ENCODE results near the gene SPATS2L. TPM values are rescaled to one million over a fixed set of nuclear protein-coding genes. Genes with fewer than 3 reads are reported as not detected.
"Not testable (repeated sequence)": the region's sequence is repeated elsewhere in the genome, so short reads cannot be mapped to it uniquely, and the experiment has no call there.

The SPATS2L gene
- total RNA-seq, 6 donors from 2014 or later: 57.6 to 127 (median 80.4) TPM

DNA sequence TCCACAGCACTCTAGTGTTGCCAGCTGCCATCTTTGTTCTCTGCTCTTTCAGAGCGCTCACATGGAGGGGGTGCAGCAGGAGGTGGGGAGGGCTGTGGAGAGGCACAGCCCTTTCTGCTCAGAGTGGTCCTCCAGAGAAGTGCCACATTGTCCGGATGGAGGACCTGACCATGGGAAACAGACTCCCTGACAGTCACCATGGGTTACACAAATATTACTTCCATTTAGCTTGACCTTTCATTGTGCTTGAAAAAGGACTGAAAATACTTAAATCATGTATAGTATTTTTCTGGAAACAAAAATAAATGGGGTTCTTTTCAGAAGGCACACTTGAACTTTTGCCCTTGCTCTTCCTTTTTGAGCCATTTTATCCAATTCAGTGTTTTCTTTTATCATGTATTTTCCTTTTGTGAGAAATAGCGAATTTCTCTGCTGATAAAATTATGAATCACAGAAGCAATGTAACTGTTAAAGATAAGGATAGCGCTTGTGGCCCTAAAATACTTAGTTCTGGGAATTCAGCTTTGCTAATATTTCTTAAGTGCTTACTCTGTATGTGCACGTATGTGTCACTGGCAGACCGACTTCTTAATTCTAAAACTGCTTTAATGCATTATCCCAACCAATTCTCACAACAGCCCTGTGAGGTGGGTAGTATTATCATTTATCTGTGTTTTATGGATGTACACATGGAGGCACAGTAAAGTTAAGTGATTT is 34.2 kb downstream of the SPATS2L start:
- H3K27ac ChIP-seq: peak overlapping the region in 1 of 4 donors; percentile 54
- H3K36me3 ChIP-seq: no peaks in the 10 kb centered on the region
- peaks cover 23 to 48% (median 30%) of the 10 kb centered on the region in 4 donors for H3K4me1 ChIP-seq
- TF ChIP-seq EP300 (IDR thresholded peaks at IDR 0.05) (no peak), POLR2A (IDR thresholded peaks at IDR 0.05) (no peak), POLR2AphosphoS5 (IDR thresholded peaks at IDR 0.05) (no peak)
- TF ChIP-seq, protein P1, sequence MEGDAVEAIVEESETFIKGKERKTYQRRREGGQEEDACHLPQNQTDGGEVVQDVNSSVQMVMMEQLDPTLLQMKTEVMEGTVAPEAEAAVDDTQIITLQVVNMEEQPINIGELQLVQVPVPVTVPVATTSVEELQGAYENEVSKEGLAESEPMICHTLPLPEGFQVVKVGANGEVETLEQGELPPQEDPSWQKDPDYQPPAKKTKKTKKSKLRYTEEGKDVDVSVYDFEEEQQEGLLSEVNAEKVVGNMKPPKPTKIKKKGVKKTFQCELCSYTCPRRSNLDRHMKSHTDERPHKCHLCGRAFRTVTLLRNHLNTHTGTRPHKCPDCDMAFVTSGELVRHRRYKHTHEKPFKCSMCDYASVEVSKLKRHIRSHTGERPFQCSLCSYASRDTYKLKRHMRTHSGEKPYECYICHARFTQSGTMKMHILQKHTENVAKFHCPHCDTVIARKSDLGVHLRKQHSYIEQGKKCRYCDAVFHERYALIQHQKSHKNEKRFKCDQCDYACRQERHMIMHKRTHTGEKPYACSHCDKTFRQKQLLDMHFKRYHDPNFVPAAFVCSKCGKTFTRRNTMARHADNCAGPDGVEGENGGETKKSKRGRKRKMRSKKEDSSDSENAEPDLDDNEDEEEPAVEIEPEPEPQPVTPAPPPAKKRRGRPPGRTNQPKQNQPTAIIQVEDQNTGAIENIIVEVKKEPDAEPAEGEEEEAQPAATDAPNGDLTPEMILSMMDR (IDR thresholded peaks at IDR 0.05): no peak
- DNase-seq (no peak), ATAC-seq (ENCODE audit: low FRiP score in 2 of 2) (no peak)
- H3K27me3 ChIP-seq: no peaks in the 10 kb centered on the region
- WGBS, 2 donors: 79 to 91% methylated on average over 6 of the region's 6 CpGs
- H3K4me3 ChIP-seq: no peak overlapping the region
- no peaks in the 10 kb centered on the region for H3K9me3 ChIP-seq

DNA sequence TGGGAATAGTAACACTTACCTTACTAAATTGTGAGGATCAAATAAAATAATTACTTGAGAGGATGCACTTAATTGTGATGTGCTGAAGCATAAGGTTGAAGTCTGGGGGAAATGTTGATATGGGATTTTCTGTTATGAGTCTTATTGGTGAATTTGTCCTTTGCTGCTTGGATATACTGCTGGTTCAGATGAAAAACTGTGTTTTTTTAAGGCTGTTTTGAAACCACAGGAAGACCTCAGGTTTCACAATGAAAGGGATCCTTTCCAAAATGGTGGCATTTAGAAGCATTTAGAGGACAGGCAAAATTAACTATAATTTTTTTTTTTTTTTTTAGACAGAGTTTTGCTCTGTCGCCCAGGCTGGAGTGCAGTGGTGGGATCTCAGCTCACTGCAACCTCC is 34.9 kb downstream of the SPATS2L start:
- Histone ChIP-seq H3K27me3 (no peaks in the 10 kb centered on the region), H3K9me3 (no peaks in the 10 kb centered on the region), H3K36me3 (no peaks in the 10 kb centered on the region), H3K4me1 (peaks cover 23 to 46% (median 30%) of the 10 kb centered on the region in 4 donors), H3K4me3 (no peak overlapping the region), H3K27ac (peak overlapping the region in 1 of 4 donors; percentile 2)
- 96 to 100% methylated on average over 1 of the region's 1 CpG for WGBS, 2 donors
- no peak for TF ChIP-seq POLR2A (IDR thresholded peaks at IDR 0.05)
- no peak for TF ChIP-seq EP300 (IDR thresholded peaks at IDR 0.05)
- TF ChIP-seq, protein P1 (IDR thresholded peaks at IDR 0.05): no peak
- no peak for TF ChIP-seq POLR2AphosphoS5 (IDR thresholded peaks at IDR 0.05)
- ATAC-seq (ENCODE audit: low FRiP score in 2 of 2) (no peak), DNase-seq (no peak)

DNA sequence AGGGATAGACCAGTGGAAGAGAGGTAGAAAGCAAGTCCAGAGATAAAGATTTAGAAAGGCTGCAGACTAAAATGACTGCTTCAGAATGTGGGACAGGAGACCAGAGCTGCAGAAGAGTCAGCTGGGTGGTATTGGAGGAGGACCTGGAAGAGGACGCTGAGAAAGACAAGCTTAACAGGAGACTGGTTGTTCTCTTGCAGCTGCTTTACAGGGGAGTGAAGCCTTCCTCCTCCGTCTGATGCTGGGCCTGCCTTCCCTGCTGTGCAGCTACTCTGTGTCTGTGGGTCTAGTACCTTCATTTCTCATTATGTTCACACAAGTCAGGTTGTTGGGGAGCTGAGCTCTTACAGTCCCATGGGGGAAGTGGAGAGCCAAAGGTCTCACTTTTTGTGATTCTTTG is 35.7 kb downstream of the SPATS2L start:
- Histone ChIP-seq H3K27me3 (no peaks in the 10 kb centered on the region), H3K4me3 (no peak overlapping the region), H3K4me1 (peaks cover 22 to 42% (median 30%) of the 10 kb centered on the region in 4 donors), H3K9me3 (no peaks in the 10 kb centered on the region), H3K36me3 (no peaks in the 10 kb centered on the region), H3K27ac (no peak overlapping the region)
- no peak for ATAC-seq (ENCODE audit: low FRiP score in 2 of 2)
- TF ChIP-seq POLR2AphosphoS5 (IDR thresholded peaks at IDR 0.05): no peak
- TF ChIP-seq, protein P1 (IDR thresholded peaks at IDR 0.05): no peak
- no peak for TF ChIP-seq EP300 (IDR thresholded peaks at IDR 0.05)
- no peak for TF ChIP-seq POLR2A (IDR thresholded peaks at IDR 0.05)
- WGBS, 2 donors: 87 to 89% methylated on average over 2 of the region's 2 CpGs
- no peak for DNase-seq

DNA sequence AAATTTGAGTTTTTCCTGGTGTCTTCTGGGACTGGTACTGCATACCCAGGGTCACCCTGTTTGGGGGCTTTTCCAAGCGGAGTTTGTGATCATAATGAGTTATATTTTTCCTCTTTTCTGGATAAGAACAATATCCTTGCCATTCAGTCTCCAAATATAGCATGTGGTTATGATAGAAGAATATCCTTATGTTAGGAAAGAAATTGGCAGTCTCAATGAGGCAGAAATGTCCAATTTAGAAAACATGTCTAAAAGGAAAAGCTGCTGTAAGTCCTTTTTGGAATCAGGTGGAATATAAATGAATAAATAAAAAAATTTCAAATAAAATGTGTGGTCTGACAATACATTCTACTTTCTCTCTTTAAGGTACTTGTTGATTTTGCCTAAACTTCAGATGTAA is 36.2 kb downstream of the SPATS2L start:
- no peaks in the 10 kb centered on the region for H3K36me3 ChIP-seq
- ATAC-seq (ENCODE audit: low FRiP score in 2 of 2): no peak
- DNase-seq: no peak
- no peak overlapping the region for H3K4me3 ChIP-seq
- peaks cover 18 to 38% (median 30%) of the 10 kb centered on the region in 4 donors for H3K4me1 ChIP-seq
- H3K27me3 ChIP-seq: no peaks in the 10 kb centered on the region
- TF ChIP-seq POLR2A (IDR thresholded peaks at IDR 0.05) (no peak), EP300 (IDR thresholded peaks at IDR 0.05) (no peak), POLR2AphosphoS5 (IDR thresholded peaks at IDR 0.05) (no peak)
- TF ChIP-seq, protein P1 (IDR thresholded peaks at IDR 0.05): no peak
- WGBS, 2 donors: 91 to 95% methylated on average over 1 of the region's 1 CpG
- H3K9me3 ChIP-seq: no peaks in the 10 kb centered on the region
- no peak overlapping the region for H3K27ac ChIP-seq

DNA sequence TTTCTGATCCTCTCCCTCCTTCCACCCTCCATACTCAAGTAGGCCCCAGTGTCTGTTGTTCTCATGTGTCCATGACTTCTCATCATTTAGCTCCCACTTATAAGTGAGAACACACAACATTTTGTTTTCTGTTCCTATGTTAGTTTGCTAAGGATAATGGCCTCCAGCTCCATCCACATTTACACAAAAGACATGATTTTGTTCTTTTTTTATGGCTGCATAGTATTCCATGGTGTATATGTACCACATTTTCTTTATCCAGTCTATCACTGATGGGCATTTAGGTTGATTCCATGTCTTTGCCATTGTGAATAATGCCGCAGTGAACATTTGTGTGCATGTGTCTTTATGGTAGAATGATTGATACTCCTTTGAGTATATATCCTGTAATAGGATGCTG is 37.7 kb downstream of the SPATS2L start:
- not testable (repeated sequence) for H3K4me3 ChIP-seq; ATAC-seq (ENCODE audit: low FRiP score in 2 of 2); H3K9me3 ChIP-seq; H3K27me3 ChIP-seq; H3K27ac ChIP-seq; DNase-seq; H3K36me3 ChIP-seq
- H3K4me1 ChIP-seq: peaks cover 8 to 25% (median 22%) of the 10 kb centered on the region in 4 donors
- 94 to 100% methylated on average over 1 of the region's 1 CpG for WGBS, 2 donors
